A549 (cell line): Measurements from ENCODE around the gene TTC7B. TPM values are rescaled to one million over a fixed set of nuclear protein-coding genes. Genes with fewer than 3 reads are reported as not detected.
A peak's percentile ranks its signal among the peaks of the same experiment; 100 is the strongest.

ENCODE experiments used
- ATAC-seq, 2 experiments: fragments of 200-7000 bp in 1 of 2; fragments of >200 bp in 1 of 2; cut with Nextera tagmentation in 1 of 2; cut with Tn5 transposase in 1 of 2; 3 replicates each; pipeline versions ENCODE4 v1.8.0 to v1.9.1; 2018 to 2020; ENCODE audit warnings: mild to moderate bottlenecking in 1 of 2, moderate library complexity in 1 of 2
- CTCF ChIA-PET: fragments of 300-600 bp; sonication (Branson Sonifier 250); formaldehyde crosslinking; extraction: SDS; loops from one replicate; lab custom pipeline; 2021; ENCODE audit warnings: antibody characterized with exemption, inconsistent platforms; lab: Yijun Ruan, JAX
- POLR2A ChIA-PET: fragments of 350-600 bp; formaldehyde crosslinking; extraction: SDS; loops from one replicate; lab custom pipeline; 2021; ENCODE audit warnings: antibody characterized with exemption, inconsistent platforms; lab: Yijun Ruan, JAX
- DNase-seq, 2 experiments: peaks; one replicate each; pipeline versions ENCODE4 v3.0.0 to v3.0.0-alpha.2; 2011 to 2016; ENCODE audit warnings: low read depth in 1 of 2, low spot score in 1 of 2
- FAIRE-seq: peaks from 2 replicates; lab custom pipeline; 2011; peaks lifted over from hg19 to GRCh38; lab: Jason Lieb, UNC
- H3K27ac ChIP-seq, 2 experiments: fragments of >200 bp; sonication (Bioruptor Twin); formaldehyde crosslinking; 3 replicates each; pipeline ENCODE4 v1.5.1; 2016 to 2017
- H3K4me1 ChIP-seq: fragments of >200 bp; sonication (Bioruptor Twin); formaldehyde crosslinking; 3 replicates; pipeline ENCODE4 v1.6.1; 2016
- H3K4me2 ChIP-seq: fragments of >200 bp; sonication (Bioruptor Twin); formaldehyde crosslinking; 3 replicates; pipeline ENCODE4 v1.6.1; 2016
- H3K4me3 ChIP-seq: fragments of >200 bp; sonication (Bioruptor Twin); formaldehyde crosslinking; 3 replicates; pipeline ENCODE4 v1.5.1; 2016
- H3K9me3 ChIP-seq: fragments of >200 bp; sonication (Bioruptor Twin); formaldehyde crosslinking; 3 replicates; pipeline ENCODE4 v1.6.1; 2016
- CBX2 ChIP-seq: fragments of 200-600 bp; sonication (generic); IDR thresholded peaks from 2 replicates; pipeline ENCODE4 v1.6.1; 2016; ENCODE audit warnings: low read depth, mild to moderate bottlenecking, borderline replicate concordance
- CBX8 ChIP-seq: fragments of 200-600 bp; sonication (generic); IDR thresholded peaks from 2 replicates; pipeline ENCODE4 v1.6.1; 2016
- CHD2 ChIP-seq: fragments of 150-350 bp; IDR thresholded peaks from 2 replicates; pipeline ENCODE4 v1.6.1; 2014; ENCODE audit warnings: low read length; ENCODE audit not compliant: partially characterized antibody
- EHMT2 ChIP-seq: fragments of 200-600 bp; sonication (generic); IDR thresholded peaks from 2 replicates; pipeline ENCODE4 v1.6.1; 2016; ENCODE audit warnings: antibody characterized with exemption, low read depth, mild to moderate bottlenecking, moderate library complexity
- ESRRA ChIP-seq: fragments of 150-350 bp; IDR thresholded peaks from 2 replicates; pipeline ENCODE4 v1.6.1; 2014; ENCODE audit warnings: mild to moderate bottlenecking, low read length, borderline replicate concordance
- HDAC2 ChIP-seq: fragments of 200-600 bp; sonication (generic); IDR thresholded peaks from 2 replicates; pipeline ENCODE4 v1.6.1; 2016
- HES2 ChIP-seq: fragments of >200 bp; sonication (Bioruptor Twin); formaldehyde crosslinking; IDR thresholded peaks from 2 replicates; pipeline ENCODE4 v1.6.1; 2016
- HEYL ChIP-seq: fragments of 250-450 bp; sonication (Bioruptor Pico); IDR thresholded peaks from 2 replicates; pipeline ENCODE4 v1.8.0; 2021; ENCODE audit warnings: mild to moderate bottlenecking, moderate library complexity
- HOXA7 ChIP-seq: fragments of 250-450 bp; sonication (Bioruptor Pico); IDR thresholded peaks from 2 replicates; pipeline ENCODE4 v1.5.0; 2020; ENCODE audit warnings: mild to moderate bottlenecking, moderate library complexity
- HOXB13 ChIP-seq: fragments of 250-450 bp; sonication (Bioruptor Pico); IDR thresholded peaks from 2 replicates; pipeline ENCODE4 v1.5.0; 2020; ENCODE audit warnings: low read depth, mild to moderate bottlenecking, moderate library complexity
- HOXB5 ChIP-seq: fragments of 250-450 bp; sonication (Bioruptor Pico); IDR thresholded peaks from 2 replicates; pipeline ENCODE4 v1.5.0; 2020; ENCODE audit warnings: mild to moderate bottlenecking, moderate library complexity
- JUNB ChIP-seq: fragments of >200 bp; sonication (Bioruptor Twin); formaldehyde crosslinking; IDR thresholded peaks from 2 replicates; pipeline ENCODE4 v1.6.1; 2016
- MAFK ChIP-seq: fragments of 450-650 bp; IDR thresholded peaks from 2 replicates; pipeline ENCODE4 v1.6.1; 2014; ENCODE audit not compliant: partially characterized antibody
- MYC ChIP-seq: IDR thresholded peaks from 2 replicates; pipeline ENCODE4 v1.6.1; 2012; ENCODE audit warnings: mild to moderate bottlenecking, inconsistent platforms, low read length, improper control_type of control experiment, borderline replicate concordance
- NFE2L2 ChIP-seq: fragments of 150-350 bp; conservative IDR thresholded peaks from 2 replicates; pipeline ENCODE4 v1.6.1; 2014; ENCODE audit warnings: low read length
- NR3C1 ChIP-seq: fragments of >200 bp; sonication (Bioruptor Twin); formaldehyde crosslinking; IDR thresholded peaks from 3 replicates; pipeline ENCODE4 v1.6.1; 2017
- POLR2A ChIP-seq: IDR thresholded peaks from 2 replicates; pipeline ENCODE4 v1.6.1; 2012; ENCODE audit warnings: mild to moderate bottlenecking, low read length
- POLR2AphosphoS2 ChIP-seq: conservative IDR thresholded peaks from 2 replicates; pipeline ENCODE4 v1.6.1; 2012; ENCODE audit warnings: low read length, improper control_type of control experiment, inconsistent platforms
- RAD21 ChIP-seq, 2 experiments: fragments of >200 bp in 1 of 2; sonication (Bioruptor Twin) in 1 of 2; formaldehyde crosslinking in 1 of 2; IDR thresholded peaks in 1 of 2; conservative IDR thresholded peaks in 1 of 2; 2 replicates in 1 of 2; 3 replicates in 1 of 2; pipeline ENCODE4 v1.6.1; 2012 to 2018; ENCODE audit warnings: inconsistent platforms in 1 of 2
- REST ChIP-seq: fragments of 200-600 bp; sonication (generic); IDR thresholded peaks from 2 replicates; pipeline ENCODE4 v1.6.1; 2016; ENCODE audit warnings: antibody characterized with exemption, mild to moderate bottlenecking, moderate library complexity
- RNF2 ChIP-seq: fragments of 200-600 bp; sonication (generic); IDR thresholded peaks from 2 replicates; pipeline ENCODE4 v1.6.1; 2016; ENCODE audit warnings: low read depth, mild to moderate bottlenecking, antibody characterized with exemption, moderate library complexity, borderline replicate concordance
- SMC3 ChIP-seq: fragments of >200 bp; sonication (Bioruptor Twin); formaldehyde crosslinking; IDR thresholded peaks from 3 replicates; pipeline ENCODE4 v1.6.1; 2018; ENCODE audit warnings: inconsistent platforms
- SREBF2 ChIP-seq: fragments of 450-650 bp; IDR thresholded peaks from 2 replicates; pipeline ENCODE4 v1.6.1; 2014; ENCODE audit warnings: mild to moderate bottlenecking, moderate library complexity
- ZC3H11A ChIP-seq: fragments of 450-650 bp; IDR thresholded peaks from 2 replicates; pipeline ENCODE4 v1.6.1; 2014; ENCODE audit warnings: antibody characterized with exemption, mild to moderate bottlenecking
- ZNF302 ChIP-seq: fragments of 250-450 bp; sonication (Bioruptor Pico); IDR thresholded peaks from 2 replicates; pipeline ENCODE4 v1.9.0; 2021; ENCODE audit warnings: inconsistent platforms, mild to moderate bottlenecking, moderate library complexity
- ZSCAN20 ChIP-seq: fragments of 250-450 bp; sonication (Bioruptor Pico); IDR thresholded peaks from 2 replicates; pipeline ENCODE4 v1.8.0; 2022; ENCODE audit warnings: mild to moderate bottlenecking, moderate library complexity
- WGBS: methylation state at CpG from one replicate; pipeline ENCODE4 v1.1.6; 2017; ENCODE audit errors: missing lambda C conversion rate; 5-methylcytosine and 5-hydroxymethylcytosine counted together
- polyA plus RNA-seq, 4 experiments: library from polyadenylated mRNA; depleted of rRNA in 3 of 4; stranded (reverse); fragments of >200 nt; fragmentation: RNase III in 1 of 4; extraction: RNeasy Plus Mini Kit Qiagen cat#74134 plus additional on column Dnase treatment in 1 of 4; gene quantifications; 2 replicates in 3 of 4; 3 replicates in 1 of 4; pipeline ENCODE4 v1.2.3, GENCODE V29; 2011 to 2017
- TF ChIP-seq, protein P1 (sequence below): fragments of 150-350 bp; IDR thresholded peaks from 2 replicates; pipeline ENCODE4 v1.6.1; 2014; ENCODE audit warnings: low read depth, mild to moderate bottlenecking, low read length
- TF ChIP-seq, protein P2 (sequence below): IDR thresholded peaks from 2 replicates; pipeline ENCODE4 v1.6.1; 2012
- TF ChIP-seq, protein P3 (sequence below): IDR thresholded peaks from 2 replicates; pipeline ENCODE4 v1.6.1; 2012

The TTC7B gene
- polyA plus RNA-seq, 2 of the 4 experiments (the other 2 are of a cell fraction): 16.6 to 28.0 TPM

- H3K9me3 ChIP-seq: 0 out of 3 replicates have a peak, but pooled peaks cover 2% of the 10 kb centered on the region
- peaks cover 24% of the 10 kb centered on the region for H3K4me1 ChIP-seq
- no peak for DNase-seq
- WGBS: 72% methylated on average over 13 of the region's 16 CpGs
- ChIA-PET CTCF (interaction anchor here (0.6 to 1.4 kb wide), 4 partner anchors 8 to 203 kb away, joined by 3 to 4 read pairs (median 3); no protein-coding TSS in a partner anchor), POLR2A (no interaction called here)
- FAIRE-seq: no peak
- peak overlapping the region in 1 of 2 experiments; percentile 34; a peak in 2 of 6 replicates for H3K27ac ChIP-seq
- H3K4me3 ChIP-seq: no peak overlapping the region
- ATAC-seq: no peak
- peak overlapping the region; percentile 9; the same call in 1 of the 3 replicates for H3K4me2 ChIP-seq
- TF ChIP-seq HDAC2 (no peak), RAD21 (conservative IDR thresholded peaks at IDR 0.05 in 1 of 2, IDR thresholded peaks at IDR 0.05 in 1 of 2) (no peak), MAFK (no peak), ESRRA (no peak), HOXB13 (no peak), NR3C1 (no peak), MYC (no peak), CBX8 (no peak), ZNF302 (CRISPR knock-in tag) (no peak), POLR2AphosphoS2 (no peak), RNF2 (no peak), EHMT2 (no peak), REST (no peak), CBX2 (no peak), ZSCAN20 (CRISPR knock-in tag) (no peak), ZC3H11A (no peak), POLR2A (no peak)
- TF ChIP-seq, protein P1, sequence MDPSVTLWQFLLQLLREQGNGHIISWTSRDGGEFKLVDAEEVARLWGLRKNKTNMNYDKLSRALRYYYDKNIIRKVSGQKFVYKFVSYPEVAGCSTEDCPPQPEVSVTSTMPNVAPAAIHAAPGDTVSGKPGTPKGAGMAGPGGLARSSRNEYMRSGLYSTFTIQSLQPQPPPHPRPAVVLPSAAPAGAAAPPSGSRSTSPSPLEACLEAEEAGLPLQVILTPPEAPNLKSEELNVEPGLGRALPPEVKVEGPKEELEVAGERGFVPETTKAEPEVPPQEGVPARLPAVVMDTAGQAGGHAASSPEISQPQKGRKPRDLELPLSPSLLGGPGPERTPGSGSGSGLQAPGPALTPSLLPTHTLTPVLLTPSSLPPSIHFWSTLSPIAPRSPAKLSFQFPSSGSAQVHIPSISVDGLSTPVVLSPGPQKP: no peak
- TF ChIP-seq, protein P2, sequence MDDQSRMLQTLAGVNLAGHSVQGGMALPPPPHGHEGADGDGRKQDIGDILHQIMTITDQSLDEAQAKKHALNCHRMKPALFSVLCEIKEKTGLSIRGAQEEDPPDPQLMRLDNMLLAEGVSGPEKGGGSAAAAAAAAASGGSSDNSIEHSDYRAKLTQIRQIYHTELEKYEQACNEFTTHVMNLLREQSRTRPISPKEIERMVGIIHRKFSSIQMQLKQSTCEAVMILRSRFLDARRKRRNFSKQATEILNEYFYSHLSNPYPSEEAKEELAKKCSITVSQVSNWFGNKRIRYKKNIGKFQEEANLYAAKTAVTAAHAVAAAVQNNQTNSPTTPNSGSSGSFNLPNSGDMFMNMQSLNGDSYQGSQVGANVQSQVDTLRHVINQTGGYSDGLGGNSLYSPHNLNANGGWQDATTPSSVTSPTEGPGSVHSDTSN: no peak
- TF ChIP-seq, protein P3, sequence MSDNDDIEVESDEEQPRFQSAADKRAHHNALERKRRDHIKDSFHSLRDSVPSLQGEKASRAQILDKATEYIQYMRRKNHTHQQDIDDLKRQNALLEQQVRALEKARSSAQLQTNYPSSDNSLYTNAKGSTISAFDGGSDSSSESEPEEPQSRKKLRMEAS: no peak
Observed at GRCh38 chr14:90521084-90521929, 294.9 kb downstream of the TTC7B start.

DNA sequence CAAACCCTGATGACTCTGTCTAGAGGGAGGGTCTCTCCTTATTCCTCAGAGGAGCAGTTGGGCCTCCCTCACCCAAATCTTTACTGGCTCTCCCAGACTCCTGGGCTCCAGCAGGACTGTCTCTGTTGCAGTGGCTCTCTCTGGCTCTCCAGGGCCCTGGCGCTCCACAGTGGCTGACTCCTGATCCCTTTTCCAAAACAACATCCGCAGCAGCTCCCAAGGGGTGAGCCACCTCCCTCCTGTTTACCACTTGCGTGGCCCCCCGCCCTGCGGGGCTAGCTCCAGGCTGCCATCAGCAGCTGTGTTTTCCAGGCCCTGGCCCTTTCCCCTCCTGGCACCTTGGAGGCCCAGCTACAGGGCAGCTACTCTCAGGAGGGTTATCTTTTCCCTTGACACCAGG lies 295.9 kb downstream of the TTC7B start:
- ChIA-PET CTCF (interaction anchor here (0.9 to 1.1 kb wide), 2 partner anchors 9 to 11 kb away, joined by 3 to 4 read pairs; no protein-coding TSS in a partner anchor), POLR2A (no interaction called here)
- DNase-seq (no peak), FAIRE-seq (no peak), ATAC-seq (no peak)
- peak overlapping the region in 1 of 2 experiments; percentile 34; a peak in 1 of 6 replicates for H3K27ac ChIP-seq
- no peak overlapping the region for H3K4me3 ChIP-seq
- peaks cover 24% of the 10 kb centered on the region for H3K4me1 ChIP-seq
- 96% methylated on average over 5 of the region's 5 CpGs for WGBS
- H3K4me2 ChIP-seq: no peak overlapping the region
- H3K9me3 ChIP-seq: no peaks in the 10 kb centered on the region
- TF ChIP-seq HOXB13 (no peak), HOXA7 (CRISPR knock-in tag) (no peak), HOXB5 (CRISPR knock-in tag) (no peak), JUNB (no peak), HES2 (no peak), HEYL (CRISPR knock-in tag) (no peak), CBX2 (no peak), POLR2AphosphoS2 (no peak), NFE2L2 (no peak), CHD2 (no peak), MYC (no peak), SREBF2 (no peak), SMC3 (no peak)
- TF ChIP-seq, protein P3: no peak
- TF ChIP-seq, protein P2: no peak
